ENCODE results near the gene SRPRB.
A peak's percentile ranks its signal among the peaks of the same experiment; 100 is the strongest.

SRPRB gene, protein sequence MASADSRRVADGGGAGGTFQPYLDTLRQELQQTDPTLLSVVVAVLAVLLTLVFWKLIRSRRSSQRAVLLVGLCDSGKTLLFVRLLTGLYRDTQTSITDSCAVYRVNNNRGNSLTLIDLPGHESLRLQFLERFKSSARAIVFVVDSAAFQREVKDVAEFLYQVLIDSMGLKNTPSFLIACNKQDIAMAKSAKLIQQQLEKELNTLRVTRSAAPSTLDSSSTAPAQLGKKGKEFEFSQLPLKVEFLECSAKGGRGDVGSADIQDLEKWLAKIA

DNA sequence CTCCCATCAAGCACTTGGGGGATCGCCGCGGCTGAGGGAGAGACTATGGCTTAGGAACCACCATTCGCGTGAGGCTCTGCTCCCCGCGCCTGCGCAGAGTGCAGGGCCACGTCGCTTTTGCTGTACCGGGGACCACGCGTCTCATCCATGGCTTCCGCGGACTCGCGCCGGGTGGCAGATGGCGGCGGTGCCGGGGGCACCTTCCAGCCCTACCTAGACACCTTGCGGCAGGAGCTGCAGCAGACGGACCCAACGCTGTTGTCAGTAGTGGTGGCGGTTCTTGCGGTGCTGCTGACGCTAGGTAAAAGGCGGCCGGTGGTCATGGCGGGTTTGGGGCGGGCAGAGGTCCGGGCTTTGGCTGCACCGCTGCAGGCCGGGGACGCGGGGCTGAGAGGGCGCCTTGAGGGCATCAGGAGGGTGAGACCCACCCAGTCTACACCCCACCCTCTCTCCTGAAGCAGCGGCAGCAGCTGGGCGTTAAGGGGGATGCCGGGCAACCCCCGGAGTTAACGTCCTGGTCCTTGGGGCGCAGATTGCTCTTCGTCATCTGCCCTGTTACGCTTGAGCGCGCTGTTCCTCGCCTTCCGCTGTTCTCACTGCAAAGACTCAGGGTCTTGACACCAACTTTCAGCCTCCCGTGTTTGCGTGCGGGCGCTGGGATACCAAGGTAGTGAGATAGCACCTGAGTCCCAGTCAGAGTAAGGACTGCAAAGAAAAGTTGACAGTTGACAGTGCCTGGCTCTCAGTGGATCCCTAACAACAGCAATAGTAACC is at the start of gene SRPRB:
SRPRB (plus strand) TSS at position 114 of the 774 bp plus-strand sequence; CDS start at position 148, 34 bp downstream.
- DNase-seq = peak; percentile 88

DNA sequence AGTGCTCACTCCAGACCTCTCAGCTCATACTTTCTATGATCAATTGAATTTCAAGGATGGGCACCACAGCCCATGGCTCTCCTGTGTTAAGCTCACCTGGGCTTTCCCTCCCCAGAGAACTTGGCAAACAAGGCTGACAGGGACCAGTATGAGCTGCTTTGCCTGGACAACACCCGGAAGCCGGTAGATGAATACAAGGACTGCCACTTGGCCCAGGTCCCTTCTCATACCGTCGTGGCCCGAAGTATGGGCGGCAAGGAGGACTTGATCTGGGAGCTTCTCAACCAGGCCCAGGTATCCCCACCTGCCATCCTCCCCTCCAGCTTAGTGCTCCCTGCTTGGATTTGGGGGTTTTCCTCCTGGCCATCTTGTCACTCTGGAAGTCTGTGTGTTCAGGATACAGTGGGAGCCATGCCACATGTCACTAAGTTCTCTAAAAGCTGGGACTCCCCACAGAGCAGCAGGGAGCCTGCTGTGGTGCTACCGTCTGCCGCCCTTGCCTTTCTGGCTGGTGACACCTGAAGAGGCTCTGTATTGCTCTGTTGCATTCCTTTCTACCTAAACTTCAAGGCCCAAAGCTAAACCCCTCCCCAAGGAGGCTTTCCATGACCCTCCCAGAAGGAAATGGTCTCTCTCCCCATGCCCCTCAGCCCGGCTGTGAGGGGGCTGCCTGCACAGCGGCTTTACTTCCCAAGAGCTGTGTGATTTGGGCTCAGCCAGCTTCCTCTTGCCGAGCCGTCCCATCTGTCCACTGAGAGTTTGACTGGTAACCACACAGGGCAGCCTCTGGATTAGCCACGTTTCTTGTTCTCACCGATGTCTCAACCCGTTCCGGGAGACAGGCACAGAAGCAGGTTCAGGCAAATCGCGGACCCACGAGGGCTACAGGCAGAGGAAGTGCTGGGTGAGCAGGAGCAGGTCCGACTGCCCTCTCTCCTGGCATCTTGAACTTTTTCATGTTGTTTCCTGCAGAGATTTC is 48.6 kb upstream of the SRPRB start:
- DNase-seq = no peak

DNA sequence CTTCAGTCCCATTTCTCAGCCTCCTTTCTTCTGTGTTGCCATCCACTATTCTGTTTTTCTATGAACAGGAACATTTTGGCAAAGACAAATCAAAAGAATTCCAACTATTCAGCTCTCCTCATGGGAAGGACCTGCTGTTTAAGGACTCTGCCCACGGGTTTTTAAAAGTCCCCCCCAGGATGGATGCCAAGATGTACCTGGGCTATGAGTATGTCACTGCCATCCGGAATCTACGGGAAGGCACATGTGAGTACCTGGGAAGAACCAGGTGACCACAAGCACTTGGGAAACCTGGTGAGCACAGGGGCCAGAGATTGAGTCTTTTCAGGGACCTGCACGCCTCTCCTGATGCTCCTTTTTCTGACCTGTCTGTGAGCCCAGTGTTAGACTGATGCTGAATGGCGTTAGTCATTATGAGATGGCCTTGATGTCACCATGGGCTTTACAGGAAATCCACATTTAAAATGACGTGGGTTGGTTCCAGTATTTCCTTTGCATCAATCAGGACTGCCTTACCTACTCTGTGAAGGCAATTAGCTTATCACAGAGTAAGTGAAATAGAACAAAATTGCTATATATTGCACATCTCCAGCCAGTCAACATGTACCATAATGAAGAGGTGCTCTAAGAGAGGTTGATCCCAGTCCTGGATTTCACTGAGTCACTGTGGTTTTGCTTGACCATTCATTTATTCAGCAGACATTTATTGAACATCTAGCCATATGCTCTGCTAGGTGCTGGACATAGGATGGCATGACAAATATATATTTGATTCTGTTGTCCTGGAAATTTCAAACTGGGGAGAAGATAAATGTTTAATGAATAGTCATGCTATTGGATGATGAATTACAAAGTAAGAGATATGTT is 47.7 kb upstream of the SRPRB start:
- DNase-seq = no peak

DNA sequence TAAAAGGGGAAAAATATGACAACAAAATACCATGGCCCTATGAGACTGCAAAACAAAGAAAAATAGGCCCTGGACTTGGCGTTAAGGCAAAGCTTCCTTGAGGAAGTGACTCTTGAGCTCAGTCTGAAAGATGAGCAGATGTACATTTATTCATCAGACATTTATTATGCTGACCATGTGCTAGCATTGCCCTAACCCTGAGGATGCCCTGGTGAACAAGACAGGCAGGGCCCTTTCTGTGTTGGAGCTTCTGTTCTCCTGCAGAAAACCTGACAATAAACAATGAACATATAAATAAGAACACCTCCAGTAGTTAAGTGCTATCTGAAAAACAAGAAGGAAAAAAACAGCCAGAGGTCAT is 47.1 kb upstream of the SRPRB start:
- DNase-seq = no peak

DNA sequence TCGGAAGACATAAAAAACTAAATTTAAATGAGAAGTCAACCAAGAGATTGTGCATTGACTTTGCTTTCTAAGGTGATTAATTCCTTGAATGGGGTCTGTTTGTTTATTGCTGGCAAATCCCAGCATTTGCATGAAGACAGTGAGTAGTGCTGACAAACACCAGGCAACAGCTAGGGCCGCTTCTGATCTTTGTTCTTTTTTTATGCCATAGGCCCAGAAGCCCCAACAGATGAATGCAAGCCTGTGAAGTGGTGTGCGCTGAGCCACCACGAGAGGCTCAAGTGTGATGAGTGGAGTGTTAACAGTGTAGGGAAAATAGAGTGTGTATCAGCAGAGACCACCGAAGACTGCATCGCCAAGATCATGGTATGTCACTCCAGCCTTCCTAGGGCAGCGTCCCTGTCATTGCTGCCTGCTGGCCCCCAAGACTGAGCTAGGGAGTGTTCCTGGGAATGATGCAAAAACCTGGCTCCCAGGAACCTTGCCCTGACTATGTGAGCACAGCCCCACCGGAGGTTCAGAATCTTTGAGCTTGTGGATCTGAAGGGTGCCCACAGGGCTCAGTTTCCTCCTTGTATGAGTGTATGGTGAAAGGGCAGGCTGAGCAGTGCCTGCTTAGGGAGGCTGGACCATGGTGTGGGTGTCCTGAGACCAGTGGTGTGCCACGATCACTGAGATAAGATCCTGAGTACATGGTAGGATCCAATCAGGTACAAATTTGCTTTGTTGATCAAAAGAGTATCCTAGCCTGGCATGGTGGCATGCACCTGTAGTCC is 46.5 kb upstream of the SRPRB start:
- DNase-seq = no peak

DNA sequence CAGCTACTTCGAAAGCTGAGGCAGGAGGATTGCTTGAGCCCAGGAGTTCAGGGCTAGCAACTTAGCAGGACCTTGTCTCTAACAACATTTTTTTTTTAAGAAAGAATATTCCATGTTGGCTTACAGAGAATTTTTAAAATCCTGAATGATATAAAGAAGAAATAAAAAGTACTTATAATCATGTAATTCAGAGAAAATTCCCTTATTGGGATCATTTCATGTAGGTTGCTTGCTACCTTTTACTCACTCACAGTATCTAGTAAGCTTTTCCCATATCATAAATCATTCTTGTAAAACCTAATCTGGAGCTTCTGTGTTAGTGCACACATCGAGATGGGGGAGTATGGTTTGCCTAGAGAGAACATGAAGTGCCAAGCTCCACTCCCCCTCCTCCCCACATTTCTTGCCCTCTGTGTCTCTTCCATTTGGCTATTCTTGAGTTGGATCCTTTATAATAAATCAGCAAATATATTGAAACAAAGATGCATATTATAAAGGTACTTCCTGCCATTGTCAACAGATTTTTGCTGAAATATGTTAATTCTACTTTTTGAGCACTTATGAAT is 45.8 kb upstream of the SRPRB start:
- DNase-seq = no peak

DNA sequence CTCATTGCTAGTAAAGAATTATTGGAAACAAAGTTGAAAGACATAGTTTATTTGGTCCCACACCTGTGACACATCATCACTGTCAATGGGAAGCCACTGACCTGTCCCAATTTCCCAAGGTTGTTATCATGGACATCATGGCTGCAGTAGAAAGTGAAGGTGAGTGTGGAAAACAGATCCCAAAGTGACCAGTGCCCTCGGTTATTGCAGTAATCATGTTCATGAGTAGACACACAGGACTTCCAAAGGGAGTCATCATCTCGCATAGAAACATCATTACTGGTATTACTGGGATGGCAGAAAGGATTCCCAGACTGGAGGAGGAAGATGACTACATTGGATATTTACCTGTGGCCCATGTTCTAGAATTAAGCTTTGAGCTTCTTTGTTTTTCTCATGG is 44.7 kb upstream of the SRPRB start:
- DNase-seq = no peak

DNA sequence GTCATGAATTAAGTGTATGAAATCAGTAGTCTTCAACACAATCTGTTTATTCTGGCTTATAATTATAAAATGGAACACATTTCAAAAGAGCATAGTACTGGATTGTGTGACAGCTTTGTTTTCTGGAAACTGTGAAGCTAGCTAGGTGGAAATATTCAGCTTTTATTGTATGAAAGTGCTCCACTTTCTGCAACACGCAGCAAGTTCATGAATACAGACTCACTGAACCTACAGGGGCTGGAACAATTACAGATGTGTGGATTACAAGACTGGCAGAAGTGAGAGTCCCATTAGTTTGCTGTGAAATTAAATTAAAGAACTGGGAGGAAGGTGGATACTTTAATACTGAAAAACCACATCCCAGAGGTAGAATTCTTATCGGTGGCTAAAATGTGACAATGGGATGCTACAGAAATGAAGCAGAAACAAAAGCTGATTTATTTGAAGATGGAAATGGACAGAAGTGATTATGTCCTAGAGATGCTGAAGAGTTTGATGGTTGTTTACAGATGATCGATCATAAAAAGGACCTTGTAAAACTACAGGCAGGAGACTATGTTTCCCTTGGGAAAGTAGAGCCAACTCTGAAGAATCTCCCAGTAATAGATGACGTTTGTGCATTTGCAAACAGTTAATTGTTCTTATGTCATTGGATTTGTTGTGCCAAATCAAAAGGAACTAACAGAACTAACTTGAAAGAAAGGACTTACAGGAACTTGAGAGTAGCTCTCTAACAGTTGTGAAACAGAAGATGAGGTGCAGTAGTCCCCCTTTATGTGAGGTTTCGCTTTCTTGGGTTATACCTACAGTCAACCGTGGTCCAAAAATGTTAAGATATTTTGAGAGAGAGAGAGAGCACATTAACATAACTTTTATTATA is 43.8 kb upstream of the SRPRB start:
- DNase-seq = no peak

DNA sequence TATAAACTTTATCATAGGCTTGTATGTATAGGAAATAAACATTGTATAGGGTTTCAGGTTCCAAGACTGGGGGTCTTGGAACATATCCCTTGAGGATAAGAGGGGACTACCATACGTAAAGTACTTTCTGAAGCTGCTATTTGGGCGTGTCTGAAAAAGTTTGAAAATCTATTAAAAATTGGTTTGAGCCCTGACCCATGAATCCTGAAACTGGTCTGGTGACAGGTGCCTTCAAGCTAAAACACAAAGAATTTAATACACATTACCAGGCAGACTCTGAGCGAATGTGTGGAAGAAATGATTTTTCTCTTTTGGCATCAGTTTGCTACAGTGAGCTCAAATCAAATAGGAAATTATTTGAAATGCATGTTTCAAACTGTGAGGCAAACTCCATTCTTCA is 43.1 kb upstream of the SRPRB start:
- DNase-seq = no peak

DNA sequence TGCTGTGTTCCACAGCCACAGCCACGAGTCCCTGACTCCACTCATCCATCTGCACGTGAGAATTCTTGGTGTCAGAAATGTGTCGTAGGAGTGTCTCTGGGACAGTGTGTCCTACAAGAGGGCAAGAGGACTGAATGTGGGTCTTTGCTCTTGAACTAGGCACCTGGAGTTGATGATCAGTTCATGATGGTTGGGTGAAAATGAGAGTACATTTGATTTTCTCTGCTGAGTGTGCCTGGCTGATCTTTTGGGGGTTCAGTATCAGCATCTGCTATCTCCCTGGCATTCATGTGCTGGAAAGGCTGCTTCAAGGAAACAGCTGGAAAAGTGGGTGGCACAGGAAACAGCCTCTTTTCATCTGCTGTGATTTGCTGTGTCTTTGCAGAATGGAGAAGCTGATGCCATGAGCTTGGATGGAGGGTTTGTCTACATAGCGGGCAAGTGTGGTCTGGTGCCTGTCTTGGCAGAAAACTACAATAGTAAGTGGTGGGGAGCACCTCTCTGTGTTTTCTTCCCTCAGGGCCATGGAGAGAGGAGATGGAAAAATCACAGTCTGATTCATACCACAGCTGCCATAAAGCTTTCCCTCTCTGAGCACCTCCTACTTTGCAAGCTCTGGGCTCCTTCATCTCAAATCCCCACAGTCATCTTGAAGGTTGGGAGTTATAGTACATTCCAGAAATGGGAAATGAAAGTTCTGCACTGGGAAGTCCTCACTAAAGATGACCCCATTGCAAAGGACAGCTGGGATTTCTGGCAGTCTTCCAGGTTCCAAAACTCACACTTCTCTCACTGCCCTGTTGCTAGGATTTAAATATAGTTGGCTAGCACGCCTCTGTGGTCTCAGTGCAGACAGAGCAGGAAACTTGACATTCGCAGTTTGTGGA is 41.6 kb upstream of the SRPRB start:
- no peak for DNase-seq

DNA sequence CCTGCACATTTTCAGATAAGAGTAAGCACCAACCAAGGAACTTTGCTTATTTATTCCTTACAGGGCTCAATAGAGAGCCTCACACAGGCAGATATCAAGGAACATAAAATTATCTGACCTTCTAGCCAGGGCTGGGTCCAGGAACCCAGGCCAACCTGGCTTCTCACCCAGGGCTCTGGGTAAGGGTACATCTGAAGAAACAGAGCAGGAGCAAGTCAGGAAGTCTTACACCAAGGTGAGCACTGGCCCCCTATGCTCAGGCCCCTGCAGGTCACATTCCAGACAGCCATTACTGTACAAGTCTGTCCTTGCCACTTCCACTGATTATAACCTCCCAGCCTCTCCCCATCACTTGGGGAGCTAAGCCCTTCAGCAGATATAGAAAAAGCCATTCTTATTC is 40.4 kb upstream of the SRPRB start:
- DNase-seq = no peak

DNA sequence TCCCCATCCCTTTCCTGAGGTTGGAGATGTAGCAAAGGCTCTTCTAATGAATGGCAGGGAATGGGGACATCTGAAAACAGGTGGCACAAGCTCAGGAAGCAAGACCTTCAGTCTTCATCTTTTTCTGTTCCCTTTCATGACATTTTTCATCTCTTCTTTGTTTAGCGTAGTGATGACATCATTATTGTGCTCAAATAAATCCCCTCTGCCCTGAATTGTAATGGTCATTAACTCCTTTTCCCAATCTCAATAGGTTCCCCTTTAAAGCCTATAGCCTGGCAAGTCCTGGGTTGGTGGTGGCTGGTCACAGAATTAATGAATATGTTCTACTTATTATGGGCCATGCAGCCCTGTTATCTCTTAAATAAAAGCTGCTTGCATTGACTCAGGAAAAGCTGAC is 38.0 kb upstream of the SRPRB start:
- no peak for DNase-seq

DNA sequence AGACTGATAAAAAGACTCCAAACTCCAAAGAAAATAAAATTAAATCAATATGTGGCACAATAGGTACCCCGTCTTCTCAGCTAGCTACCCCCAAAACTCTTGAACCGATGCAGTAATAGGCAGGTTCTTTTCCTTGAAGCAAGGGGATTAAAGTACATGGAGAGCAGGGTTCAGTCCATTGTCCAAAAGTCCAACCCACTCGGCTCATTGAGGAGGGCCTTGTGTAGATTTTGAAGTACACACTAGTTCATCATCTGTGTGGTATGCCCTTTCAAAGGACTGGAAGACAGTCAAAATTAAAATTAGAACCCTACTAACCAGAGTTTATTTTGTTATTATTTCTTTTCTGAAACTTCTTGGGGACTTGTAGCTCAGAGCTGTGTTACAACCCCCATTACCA is 36.1 kb upstream of the SRPRB start:
- no peak for DNase-seq

DNA sequence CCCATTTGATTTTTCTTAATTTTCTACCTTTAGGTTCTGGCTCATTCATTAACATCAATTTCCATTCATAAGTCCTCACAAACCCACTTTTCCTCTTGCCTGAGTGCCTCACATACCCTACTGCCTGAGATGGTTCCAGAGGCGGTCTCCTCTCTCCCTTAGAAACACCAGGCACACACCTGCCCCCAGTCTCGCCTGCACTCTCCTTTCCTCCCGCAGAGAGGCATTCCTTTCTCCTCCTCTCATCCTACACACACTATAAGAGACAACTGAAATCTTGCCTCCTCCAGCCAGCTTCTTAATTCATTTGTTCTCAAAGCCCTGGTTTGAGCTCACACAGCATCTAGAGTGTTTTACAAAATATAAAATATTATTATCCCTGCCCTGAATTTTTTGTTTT is 31.9 kb upstream of the SRPRB start:
- no peak for DNase-seq

DNA sequence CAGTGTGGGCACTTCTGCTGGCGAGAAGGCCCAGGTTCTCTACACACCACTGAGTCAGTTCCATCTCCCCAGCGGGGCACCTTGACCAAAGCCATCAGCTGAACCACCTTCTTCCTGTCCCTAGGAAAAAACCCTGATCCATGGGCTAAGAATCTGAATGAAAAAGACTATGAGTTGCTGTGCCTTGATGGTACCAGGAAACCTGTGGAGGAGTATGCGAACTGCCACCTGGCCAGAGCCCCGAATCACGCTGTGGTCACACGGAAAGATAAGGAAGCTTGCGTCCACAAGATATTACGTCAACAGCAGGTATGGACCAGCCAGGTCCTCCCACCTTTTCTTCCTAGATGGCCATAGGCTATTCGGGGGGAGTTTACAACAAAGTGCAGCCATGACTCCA is 30.3 kb upstream of the SRPRB start:
- no peak for DNase-seq

DNA sequence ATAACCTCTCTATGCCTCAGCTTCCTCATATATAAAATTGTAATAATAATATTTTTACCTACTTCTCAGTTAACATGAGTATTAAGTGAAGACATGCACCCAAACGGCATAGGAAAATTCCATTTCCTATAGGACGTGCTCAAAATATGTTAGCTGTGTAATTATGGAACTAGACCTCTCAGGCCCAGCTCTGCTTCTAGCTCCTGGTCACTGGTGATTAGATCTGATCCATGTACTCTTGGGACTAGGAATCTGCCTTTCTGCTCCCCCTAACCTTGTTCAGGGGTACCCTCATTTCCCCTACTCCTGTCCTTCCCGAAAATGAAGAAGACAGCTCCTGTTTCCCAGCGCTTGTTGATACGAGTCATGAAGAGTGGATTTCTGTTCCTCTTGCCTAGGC is 29.8 kb upstream of the SRPRB start:
- no peak for DNase-seq

DNA sequence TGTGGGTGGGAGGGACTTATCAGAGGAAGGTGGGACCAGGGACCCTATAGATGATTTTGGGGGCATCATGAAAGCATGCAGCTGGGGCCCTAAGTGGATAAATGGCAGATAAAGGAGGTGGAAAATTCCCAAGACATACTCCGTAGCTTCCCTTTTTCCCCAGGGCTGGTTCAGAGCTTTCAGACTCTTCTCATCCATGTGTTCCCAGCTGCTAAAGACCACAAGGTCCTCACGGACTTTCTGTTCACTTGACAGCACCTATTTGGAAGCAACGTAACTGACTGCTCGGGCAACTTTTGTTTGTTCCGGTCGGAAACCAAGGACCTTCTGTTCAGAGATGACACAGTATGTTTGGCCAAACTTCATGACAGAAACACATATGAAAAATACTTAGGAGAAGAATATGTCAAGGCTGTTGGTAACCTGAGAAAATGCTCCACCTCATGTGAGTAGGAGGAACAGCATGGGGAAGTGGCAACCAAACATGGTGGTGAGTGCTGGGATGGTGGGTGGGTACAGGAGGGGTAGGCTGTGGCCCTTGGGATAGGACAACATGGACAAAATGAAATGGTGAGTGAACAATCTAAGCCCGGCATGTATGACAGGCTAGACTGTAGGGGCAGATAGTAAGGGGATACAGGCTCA is 28.7 kb upstream of the SRPRB start:
- no peak for DNase-seq

DNA sequence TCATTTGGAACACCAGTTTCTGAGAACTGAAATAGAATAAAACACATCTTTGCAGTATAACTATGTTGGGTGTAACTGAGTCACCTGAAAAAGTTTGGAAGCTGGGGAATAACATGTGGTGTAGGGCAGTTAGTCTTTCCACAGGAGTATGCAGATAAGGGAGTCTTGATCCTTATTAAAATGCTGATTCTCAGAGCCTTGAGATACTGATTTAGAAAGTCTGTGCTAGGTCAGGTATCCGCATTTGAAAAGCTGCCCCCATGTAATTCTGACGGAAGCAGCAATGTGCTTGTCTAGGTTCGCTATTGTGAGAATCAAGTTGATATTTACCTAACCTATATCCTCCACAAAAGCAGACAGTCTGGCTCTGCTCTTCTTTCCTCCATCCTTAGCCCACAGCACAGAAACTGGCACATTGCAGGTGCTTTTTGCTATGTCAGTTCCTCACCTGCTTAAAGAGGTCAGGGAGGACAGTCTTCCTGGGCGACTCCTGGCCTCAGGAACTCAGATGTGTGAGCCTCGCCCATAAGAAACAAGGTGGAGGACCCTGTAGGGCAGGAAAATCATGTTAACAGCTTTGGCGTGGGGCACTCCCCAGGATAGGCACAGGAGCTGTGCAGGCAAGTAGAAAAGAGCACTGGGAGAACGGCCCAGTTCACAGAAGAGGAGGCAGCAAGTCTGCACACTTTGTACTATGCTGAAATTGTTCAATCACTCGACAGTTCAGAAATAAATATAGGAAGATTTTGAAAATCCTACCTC is 27.6 kb upstream of the SRPRB start:
- no peak for DNase-seq

Data from DMS79 (cell line).